NCI-H1092 (cell line): ENCODE data around the gene DNMBP.
A peak's percentile ranks its signal among the peaks of the same experiment; 100 is the strongest.
"Not testable (repeated sequence)": the region's sequence is repeated elsewhere in the genome, so short reads cannot be mapped to it uniquely, and the experiment has no call there.

Experiments used
- DNase-seq: peaks from one replicate; lab custom pipeline; 2025; lab: John Stamatoyannopoulos, UW

DNMBP gene

GRCh38 chr10:99869581-99870122 lies 140.1 kb downstream of the DNMBP start:
- no peak for DNase-seq

- DNase-seq, result not testable (repeated sequence)
Measured at GRCh38 chr10:99867250-99867649, 142.5 kb downstream of the DNMBP start.

GRCh38 chr10:99863535-99864240 lies 146.1 kb downstream of the DNMBP start:
- DNase-seq, result not testable (repeated sequence)

GRCh38 chr10:99860466-99860865 lies 149.3 kb downstream of the DNMBP start:
- DNase-seq, result no peak

GRCh38 chr10:99859585-99859984 lies 150.2 kb downstream of the DNMBP start:
- DNase-seq, result no peak

- no peak for DNase-seq
Measured at GRCh38 chr10:99858849-99859248, 150.9 kb downstream of the DNMBP start.

GRCh38 chr10:99855479-99856071 lies 154.2 kb downstream of the DNMBP start:
- DNase-seq, result no peak

GRCh38 chr10:99854860-99855259 lies 154.9 kb downstream of the DNMBP start:
- no peak for DNase-seq

GRCh38 chr10:99853655-99854054 lies 156.1 kb downstream of the DNMBP start:
- DNase-seq, result no peak

- no peak for DNase-seq
Measured at GRCh38 chr10:99852481-99853213, 157.1 kb downstream of the DNMBP start.

- DNase-seq, result no peak
Measured at GRCh38 chr10:99851825-99852224, 157.9 kb downstream of the DNMBP start.

- no peak for DNase-seq
Measured at GRCh38 chr10:99850767-99851340, 158.9 kb downstream of the DNMBP start.

- no peak for DNase-seq
Measured at GRCh38 chr10:99850021-99850766, 159.6 kb downstream of the DNMBP start.

- DNase-seq, result no peak
Measured at GRCh38 chr10:99849536-99849935, 160.2 kb downstream of the DNMBP start.

- no peak for DNase-seq
Measured at GRCh38 chr10:99849057-99849456, 160.7 kb downstream of the DNMBP start.

- DNase-seq, result peak; percentile 43
Measured at GRCh38 chr10:99845837-99846382, 163.8 kb downstream of the DNMBP start.

- DNase-seq, result no peak
Measured at GRCh38 chr10:99844433-99844955, 165.3 kb downstream of the DNMBP start.

GRCh38 chr10:99843310-99843709 lies 166.4 kb downstream of the DNMBP start:
- DNase-seq, result no peak

- DNase-seq, result no peak
Measured at GRCh38 chr10:99841746-99842145, 168.0 kb downstream of the DNMBP start.

GRCh38 chr10:99840859-99841258 lies 168.9 kb downstream of the DNMBP start:
- DNase-seq, result not testable (repeated sequence)

- DNase-seq, result no peak
Measured at GRCh38 chr10:99836711-99837110, 173.0 kb downstream of the DNMBP start.
